Small intestine (tissue), 7 donors: ENCODE data around the gene C11orf24. TPM values are rescaled to one million over a fixed set of nuclear protein-coding genes. Genes with fewer than 3 reads are reported as not detected.
"Not testable (repeated sequence)": the region's sequence is repeated elsewhere in the genome, so short reads cannot be mapped to it uniquely, and the experiment has no call there.

Source experiments
- DNase-seq, 2 donors: peaks; one replicate each; pipeline versions ENCODE4 v3.0.0 to v3.0.0-alpha.2; 2013
- FAIRE-seq: peaks from 2 replicates; lab custom pipeline; 2012; peaks lifted over from hg19 to GRCh38; lab: Jason Lieb, UNC
- H3K27ac ChIP-seq, 3 donors: one replicate each; pipeline ENCODE4 v1.5.1; 2013; ENCODE audit warnings: low read length in 2 of 3, mild to moderate bottlenecking in 2 of 3, control low read depth in 1 of 3, inconsistent platforms in 1 of 3, low read depth in 1 of 3, moderate library complexity in 1 of 3
- H3K27me3 ChIP-seq, 3 donors: one replicate each; pipeline ENCODE4 v1.6.1; 2013; ENCODE audit warnings: low read length in 3 of 3, inconsistent platforms in 1 of 3; ENCODE audit not compliant: control insufficient read depth in 3 of 3, insufficient read depth in 3 of 3
- H3K36me3 ChIP-seq, 3 donors: one replicate each; pipeline ENCODE4 v1.6.1; 2013; ENCODE audit warnings: low read length in 3 of 3, inconsistent platforms in 1 of 3, low read depth in 1 of 3, mild to moderate bottlenecking in 1 of 3, moderate library complexity in 1 of 3; ENCODE audit not compliant: control insufficient read depth in 3 of 3, insufficient read depth in 2 of 3
- H3K4me1 ChIP-seq, 3 donors: one replicate each; pipeline ENCODE4 v1.6.1; 2013; ENCODE audit warnings: low read length in 2 of 3, inconsistent platforms in 1 of 3, low read depth in 1 of 3, mild to moderate bottlenecking in 1 of 3, moderate library complexity in 1 of 3; ENCODE audit not compliant: control insufficient read depth in 3 of 3, insufficient read depth in 2 of 3
- H3K4me3 ChIP-seq, 3 donors: one replicate each; pipeline ENCODE4 v1.5.1; 2013; ENCODE audit warnings: low read length in 3 of 3, control low read depth in 1 of 3, inconsistent platforms in 1 of 3, low read depth in 1 of 3, mild to moderate bottlenecking in 1 of 3, moderate library complexity in 1 of 3
- H3K9me3 ChIP-seq, 2 donors: one replicate each; pipeline ENCODE4 v1.6.1; 2013; ENCODE audit warnings: low read depth in 1 of 2, low read length in 1 of 2; ENCODE audit not compliant: control insufficient read depth in 2 of 2, insufficient read depth in 1 of 2
- WGBS, 3 donors: extraction: QIAGEN DNeasy Blood & Tissue Kit; methylation state at CpG; one replicate each; pipeline ENCODE4 v1.1.7; 2013; 5-methylcytosine and 5-hydroxymethylcytosine counted together
- polyA plus RNA-seq, 4 donors: library from polyadenylated mRNA; stranded (reverse) in 3 of 4; unstranded in 1 of 4; fragments of 200-250 nt in 3 of 4; fragments of 120-200 nt in 1 of 4; gene quantifications; one replicate each; pipeline versions ENCODE4 v1.2.1 to v1.2.3, GENCODE V29; 2013
- donor health status: healthy with polysubstance abuse.
- donor health status: control.
- donor health status: control.
- donor health status: Bipolar disorder and iron deficiency.
- donor health status: healthy.

C11orf24 gene
- polyA plus RNA-seq, 4 donors = 39.4 to 168 (median 94.3) TPM

- H3K4me1 ChIP-seq = peaks cover 0 to 32% (median 4%) of the 10 kb centered on the region in 3 donors
- DNase-seq (peak in 1 of 2 donors; percentile 63), FAIRE-seq (no peak)
- no peaks in the 10 kb centered on the region for H3K36me3 ChIP-seq
- 17 to 49% (median 40%) methylated on average over 2 of the region's 2 CpGs for WGBS, 3 donors
- H3K27me3 ChIP-seq = no peaks in the 10 kb centered on the region
- peak overlapping the region; percentile 59 to 87 (median 80) for H3K27ac ChIP-seq
- H3K4me3 ChIP-seq = no peak overlapping the region
- H3K9me3 ChIP-seq = peaks cover 0 to 8% of the 10 kb centered on the region in 2 donors
Measured at GRCh38 chr11:68303083-68303482, 31.3 kb upstream of the C11orf24 start.

DNA sequence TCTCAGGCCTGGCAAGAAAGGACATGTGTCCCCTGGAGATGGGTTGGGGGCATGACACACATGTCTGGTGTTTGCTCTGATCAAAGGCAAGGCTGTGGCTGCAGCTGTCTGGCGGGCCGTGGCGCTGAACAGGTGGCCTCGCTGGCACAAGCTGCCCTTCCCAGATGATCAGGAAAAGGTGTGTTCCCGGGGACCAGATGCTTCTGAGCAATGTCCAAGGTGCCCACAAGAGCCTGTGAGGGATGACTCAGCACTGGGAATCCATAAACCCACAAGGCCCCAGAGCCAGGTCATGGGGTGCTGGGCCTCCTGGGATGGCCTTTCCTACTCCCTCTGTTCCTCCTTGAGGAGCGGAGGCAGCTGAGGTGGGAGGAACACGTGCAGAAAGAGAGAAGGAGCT, 30.9 kb upstream of the C11orf24 start:
- H3K36me3 ChIP-seq = no peaks in the 10 kb centered on the region
- no peaks in the 10 kb centered on the region for H3K27me3 ChIP-seq
- peaks cover 0 to 8% of the 10 kb centered on the region in 2 donors for H3K9me3 ChIP-seq
- FAIRE-seq = no peak
- WGBS, 3 donors = 8 to 62% (median 30%) methylated on average over 7 of the region's 7 CpGs
- peaks cover 0 to 36% (median 4%) of the 10 kb centered on the region in 3 donors for H3K4me1 ChIP-seq
- peak overlapping the region; percentile 59 to 87 (median 80) for H3K27ac ChIP-seq
- no peak overlapping the region for H3K4me3 ChIP-seq
- DNase-seq = peak; percentile 92 to 99

GRCh38 chr11:68302256-68302655, 30.5 kb upstream of the C11orf24 start:
- 28 to 85% (median 62%) methylated on average over 4 to 5 of the region's 5 CpGs for WGBS, 3 donors
- H3K27me3 ChIP-seq = no peaks in the 10 kb centered on the region
- H3K4me3 ChIP-seq = no peak overlapping the region
- H3K27ac ChIP-seq = peak overlapping the region; percentile 22 to 87 (median 80)
- peaks cover 0 to 8% of the 10 kb centered on the region in 2 donors for H3K9me3 ChIP-seq
- no peak for DNase-seq
- H3K36me3 ChIP-seq = no peaks in the 10 kb centered on the region
- no peak for FAIRE-seq
- peaks cover 0 to 39% (median 6%) of the 10 kb centered on the region in 3 donors for H3K4me1 ChIP-seq

DNA sequence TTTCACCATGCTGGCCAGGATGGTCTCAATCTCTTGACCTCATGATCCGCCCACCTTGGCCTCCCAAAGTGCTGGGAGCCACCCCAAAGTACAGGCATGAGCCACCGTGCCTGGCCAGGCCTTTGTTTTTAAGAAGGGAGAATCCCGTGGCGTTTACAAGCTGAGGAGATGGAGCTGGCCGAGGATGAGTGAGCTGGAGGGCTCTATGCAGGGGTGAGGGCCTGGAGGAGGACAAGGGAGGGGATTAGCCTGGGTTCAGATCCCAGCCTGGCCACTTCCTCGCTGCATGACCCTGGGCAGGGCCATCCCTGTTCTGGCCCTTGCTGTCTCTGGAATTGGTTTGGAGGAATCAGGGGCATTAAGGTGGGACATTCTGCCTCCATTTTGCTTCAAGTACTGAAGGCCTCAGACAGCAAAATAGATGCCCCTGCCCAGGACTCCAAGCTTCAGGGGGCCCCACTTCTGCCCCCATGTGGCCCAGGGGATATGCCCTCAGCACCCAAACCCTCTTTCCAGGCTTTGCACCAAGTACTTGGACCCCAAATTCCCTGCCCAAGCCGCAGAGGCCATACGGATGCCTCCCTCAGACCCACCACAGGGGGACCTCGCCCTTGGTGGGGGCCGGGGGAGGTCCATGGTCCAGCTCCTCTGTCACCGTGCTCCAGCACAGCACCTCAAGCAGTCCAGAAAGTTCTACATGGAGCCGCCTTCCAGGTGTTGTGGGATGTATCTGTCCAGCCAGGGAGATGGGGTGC, 28.5 kb upstream of the C11orf24 start:
- peaks cover 0 to 50% (median 8%) of the 10 kb centered on the region in 3 donors for H3K4me1 ChIP-seq
- no peak for FAIRE-seq

GRCh38 chr11:68299517-68299879, 27.7 kb upstream of the C11orf24 start:
- H3K4me3 ChIP-seq, DNase-seq, H3K9me3 ChIP-seq, FAIRE-seq, H3K27me3 ChIP-seq, H3K36me3 ChIP-seq: not testable (repeated sequence)
- Histone ChIP-seq H3K27ac (peak overlapping the region; percentile 92 to 97 (median 96)), H3K4me1 (peaks cover 0 to 50% (median 8%) of the 10 kb centered on the region in 3 donors)
- 89 to 94% (median 93%) methylated on average over 8 to 9 of the region's 9 CpGs for WGBS, 3 donors

More for the DNA sequence above, 28.5 kb upstream of the C11orf24 start:
- DNase-seq = no peak
- H3K27ac ChIP-seq = peak overlapping the region in 1 of 3 donors; percentile 27
- WGBS, 3 donors = 89 to 91% (median 90%) methylated on average over 12 of the region's 12 CpGs
- peaks cover 0 to 8% of the 10 kb centered on the region in 2 donors for H3K9me3 ChIP-seq
- H3K4me3 ChIP-seq = no peak overlapping the region
- no peaks in the 10 kb centered on the region for H3K36me3 ChIP-seq
- no peaks in the 10 kb centered on the region for H3K27me3 ChIP-seq

- H3K4me1 ChIP-seq = peaks cover 0 to 50% (median 8%) of the 10 kb centered on the region in 3 donors
- no peak for FAIRE-seq
- peaks cover 0 to 2% of the 10 kb centered on the region in 2 donors for H3K9me3 ChIP-seq
- WGBS, 3 donors = 41 to 60% (median 53%) methylated on average over 14 to 15 of the region's 15 CpGs
- no peaks in the 10 kb centered on the region for H3K36me3 ChIP-seq
- no peaks in the 10 kb centered on the region for H3K27me3 ChIP-seq
- peak overlapping the region in 1 of 3 donors; percentile 16 for H3K4me3 ChIP-seq
- peak overlapping the region; percentile 92 to 97 (median 96) for H3K27ac ChIP-seq
- peak; percentile 62 to 65 for DNase-seq
Measured at GRCh38 chr11:68298659-68299516, 27.1 kb upstream of the C11orf24 start.

GRCh38 chr11:68297812-68298658, 26.3 kb upstream of the C11orf24 start:
- H3K27ac ChIP-seq = peak overlapping the region; percentile 92 to 98 (median 96)
- no peak for FAIRE-seq
- H3K9me3 ChIP-seq = no peaks in the 10 kb centered on the region
- H3K4me1 ChIP-seq = peaks cover 0 to 44% (median 8%) of the 10 kb centered on the region in 3 donors
- H3K36me3 ChIP-seq = no peaks in the 10 kb centered on the region
- H3K4me3 ChIP-seq = peak overlapping the region in 1 of 3 donors; percentile 16
- peak; percentile 96 to 99 for DNase-seq
- WGBS, 3 donors = 5 to 23% (median 14%) methylated on average over 34 to 40 of the region's 40 CpGs
- no peaks in the 10 kb centered on the region for H3K27me3 ChIP-seq
